HepG2 (cell line): ENCODE measurements around the gene IGF2BP1. TPM values are rescaled to one million over a fixed set of nuclear protein-coding genes. Genes with fewer than 3 reads are reported as not detected.

Experiments
- GLI4 ChIP-seq: sonication (generic); formaldehyde crosslinking; IDR thresholded peaks from 2 replicates; pipeline ENCODE4 v1.5.1; 2020; ENCODE audit warnings: missing genetic modification reagents, mild to moderate bottlenecking, moderate library complexity, borderline replicate concordance
- GTF3A ChIP-seq: sonication (generic); formaldehyde crosslinking; conservative IDR thresholded peaks from 2 replicates; pipeline ENCODE4 v1.4.0; 2020; ENCODE audit warnings: mild to moderate bottlenecking, missing genetic modification reagents
- HNF4G ChIP-seq, 2 experiments: sonication (generic) in 1 of 2; formaldehyde crosslinking in 1 of 2; IDR thresholded peaks; 2 replicates each; pipeline versions ENCODE4 v1.4.0 to v1.6.1; 2011 to 2020; ENCODE audit warnings: borderline replicate concordance in 2 of 2, low read depth in 2 of 2, mild to moderate bottlenecking in 2 of 2, low read length in 1 of 2, missing genetic modification reagents in 1 of 2, moderate library complexity in 1 of 2
- NONO ChIP-seq, 2 experiments: fragments of 450-650 bp in 1 of 2; sonication (generic) in 1 of 2; formaldehyde crosslinking in 1 of 2; IDR thresholded peaks in 1 of 2; conservative IDR thresholded peaks in 1 of 2; 2 replicates each; pipeline versions ENCODE4 v1.6.1 to v1.8.0; 2017 to 2022; ENCODE audit warnings: mild to moderate bottlenecking in 1 of 2, missing genetic modification reagents in 1 of 2, moderate library complexity in 1 of 2
- SPEN ChIP-seq: sonication (generic); formaldehyde crosslinking; IDR thresholded peaks from 2 replicates; pipeline ENCODE4 v1.5.1; 2020; ENCODE audit warnings: low read depth, mild to moderate bottlenecking, missing genetic modification reagents
- TAF15 ChIP-seq: fragments of 200-400 bp; formaldehyde crosslinking; IDR thresholded peaks from one replicate; pipeline ENCODE4 v1.6.1; 2018; ENCODE audit warnings: mild to moderate bottlenecking, low read depth, low read length; ENCODE audit not compliant: poor library complexity, severe bottlenecking
- ZNF138 ChIP-seq: sonication (generic); formaldehyde crosslinking; IDR thresholded peaks from 2 replicates; pipeline ENCODE4 v1.5.0; 2020; ENCODE audit warnings: mild to moderate bottlenecking, low read depth, missing genetic modification reagents
- ZNF761 ChIP-seq: sonication (generic); formaldehyde crosslinking; conservative IDR thresholded peaks from 2 replicates; pipeline ENCODE4 v1.4.0; 2020; ENCODE audit warnings: mild to moderate bottlenecking, missing genetic modification reagents
- ZZZ3 ChIP-seq: sonication (generic); formaldehyde crosslinking; IDR thresholded peaks from 2 replicates; pipeline ENCODE4 v1.4.0; 2020; ENCODE audit warnings: missing genetic modification reagents, mild to moderate bottlenecking, borderline replicate concordance
- polyA plus RNA-seq, 8 experiments: library from polyadenylated mRNA; depleted of rRNA in 3 of 8; stranded (reverse) in 7 of 8; unstranded in 1 of 8; fragments of >200 nt; fragmentation: Illumina TruSeq in 4 of 8; extraction: Trizol in 4 of 8; gene quantifications; 2 replicates each; pipeline versions ENCODE4 v1.2.1 to v1.2.3, GENCODE V29; 2011 to 2016; ENCODE audit warnings: low read depth in 4 of 8, missing spikeins in 1 of 8, mixed read lengths in 1 of 8; ENCODE audit not compliant: insufficient read depth in 1 of 8
- total RNA-seq, 5 experiments: library from RNA; depleted of rRNA; stranded (reverse); fragments of >200 nt; fragmentation: Illumina TruSeq; extraction: Trizol; gene quantifications; 2 replicates each; pipeline ENCODE4 v1.2.3, GENCODE V29; 2016; ENCODE audit warnings: low read depth in 1 of 5
- TF ChIP-seq, protein P1 (sequence below): sonication (generic); formaldehyde crosslinking; IDR thresholded peaks from 2 replicates; pipeline ENCODE4 v1.5.0; 2020; ENCODE audit warnings: mild to moderate bottlenecking, missing genetic modification reagents, borderline replicate concordance
- TF ChIP-seq, protein P2 (sequence below): sonication (generic); formaldehyde crosslinking; IDR thresholded peaks from 2 replicates; pipeline ENCODE4 v1.5.1; 2020; ENCODE audit warnings: mild to moderate bottlenecking, moderate library complexity, missing genetic modification reagents
- TF ChIP-seq, protein P3 (sequence below): sonication (generic); formaldehyde crosslinking; IDR thresholded peaks from 2 replicates; pipeline ENCODE4 v1.8.0; 2022; ENCODE audit warnings: missing genetic modification reagents, mild to moderate bottlenecking, inconsistent platforms, borderline replicate concordance
- TF ChIP-seq, protein P4 (sequence below): conservative IDR thresholded peaks from 2 replicates; pipeline ENCODE4 v1.6.1; 2018; ENCODE audit warnings: missing genetic modification reagents

IGF2BP1 gene
- total and polyA plus RNA-seq, 2 of the 13 experiments (the other 11 are each of a cell fraction or from before 2014, with no cell fraction given), result 29.7 to 75.1 TPM

DNA sequence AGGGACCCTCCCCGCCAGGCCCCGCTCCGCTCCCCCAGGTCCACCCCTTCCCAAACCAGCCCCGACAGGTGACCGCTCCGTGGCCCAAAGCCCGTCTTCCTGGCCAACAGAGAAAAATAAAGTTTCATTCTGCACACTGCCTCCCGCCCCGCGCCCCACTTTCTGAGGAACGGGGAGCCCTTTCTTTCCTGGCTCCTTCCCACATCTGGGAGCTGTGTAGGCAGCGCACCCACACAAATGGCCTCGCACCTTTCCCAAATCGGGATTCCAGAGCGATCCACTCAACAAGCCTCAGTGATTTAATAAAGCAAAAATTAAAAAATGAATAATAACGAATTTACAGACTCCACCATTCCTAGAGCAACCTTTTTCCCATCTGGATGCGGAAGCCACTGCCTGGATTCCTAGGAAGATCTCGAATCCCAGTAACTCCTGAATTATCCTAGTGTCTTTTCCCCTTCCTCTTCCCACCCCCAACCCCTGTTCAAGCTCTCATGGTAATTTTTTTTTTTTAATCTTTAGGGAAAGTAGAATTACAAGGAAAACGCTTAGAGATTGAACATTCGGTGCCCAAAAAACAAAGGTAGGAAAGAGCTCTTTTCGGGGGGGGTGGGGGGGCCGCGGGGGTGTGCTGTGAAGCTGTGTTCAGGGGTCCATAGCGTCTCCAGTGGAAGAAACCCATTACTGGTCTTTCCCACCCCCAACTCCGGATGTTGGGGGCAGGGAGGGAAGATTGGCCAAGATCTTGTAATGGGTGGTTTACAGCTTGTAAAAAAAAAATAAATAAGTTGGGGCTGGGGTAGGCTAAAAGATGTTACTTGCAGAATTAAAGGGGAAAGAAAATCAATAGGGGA is 1.6 kb downstream of the IGF2BP1 start (continued):
- TF ChIP-seq ZZZ3 (CRISPR knock-in tag) (no peak), ZNF761 (no peak), GTF3A (no peak), ZNF138 (peak; percentile 45; the same call in 1 of the 2 replicates), HNF4G (IDR thresholded peaks at IDR 0.05; ENCODE audit: borderline replicate concordance, low read depth, low read length) (no peak), HNF4G (CRISPR knock-in tag; IDR thresholded peaks at IDR 0.05; ENCODE audit: borderline replicate concordance, low read depth) (no peak), TAF15 (no peak), GLI4 (CRISPR knock-in tag) (no peak), NONO (IDR thresholded peaks at IDR 0.05) (no peak), NONO (CRISPR knock-in tag; conservative IDR thresholded peaks at IDR 0.05) (no peak; the same call in 1 of the 2 replicates), SPEN (no peak; the same call in 1 of the 2 replicates)
- TF ChIP-seq, protein P1, sequence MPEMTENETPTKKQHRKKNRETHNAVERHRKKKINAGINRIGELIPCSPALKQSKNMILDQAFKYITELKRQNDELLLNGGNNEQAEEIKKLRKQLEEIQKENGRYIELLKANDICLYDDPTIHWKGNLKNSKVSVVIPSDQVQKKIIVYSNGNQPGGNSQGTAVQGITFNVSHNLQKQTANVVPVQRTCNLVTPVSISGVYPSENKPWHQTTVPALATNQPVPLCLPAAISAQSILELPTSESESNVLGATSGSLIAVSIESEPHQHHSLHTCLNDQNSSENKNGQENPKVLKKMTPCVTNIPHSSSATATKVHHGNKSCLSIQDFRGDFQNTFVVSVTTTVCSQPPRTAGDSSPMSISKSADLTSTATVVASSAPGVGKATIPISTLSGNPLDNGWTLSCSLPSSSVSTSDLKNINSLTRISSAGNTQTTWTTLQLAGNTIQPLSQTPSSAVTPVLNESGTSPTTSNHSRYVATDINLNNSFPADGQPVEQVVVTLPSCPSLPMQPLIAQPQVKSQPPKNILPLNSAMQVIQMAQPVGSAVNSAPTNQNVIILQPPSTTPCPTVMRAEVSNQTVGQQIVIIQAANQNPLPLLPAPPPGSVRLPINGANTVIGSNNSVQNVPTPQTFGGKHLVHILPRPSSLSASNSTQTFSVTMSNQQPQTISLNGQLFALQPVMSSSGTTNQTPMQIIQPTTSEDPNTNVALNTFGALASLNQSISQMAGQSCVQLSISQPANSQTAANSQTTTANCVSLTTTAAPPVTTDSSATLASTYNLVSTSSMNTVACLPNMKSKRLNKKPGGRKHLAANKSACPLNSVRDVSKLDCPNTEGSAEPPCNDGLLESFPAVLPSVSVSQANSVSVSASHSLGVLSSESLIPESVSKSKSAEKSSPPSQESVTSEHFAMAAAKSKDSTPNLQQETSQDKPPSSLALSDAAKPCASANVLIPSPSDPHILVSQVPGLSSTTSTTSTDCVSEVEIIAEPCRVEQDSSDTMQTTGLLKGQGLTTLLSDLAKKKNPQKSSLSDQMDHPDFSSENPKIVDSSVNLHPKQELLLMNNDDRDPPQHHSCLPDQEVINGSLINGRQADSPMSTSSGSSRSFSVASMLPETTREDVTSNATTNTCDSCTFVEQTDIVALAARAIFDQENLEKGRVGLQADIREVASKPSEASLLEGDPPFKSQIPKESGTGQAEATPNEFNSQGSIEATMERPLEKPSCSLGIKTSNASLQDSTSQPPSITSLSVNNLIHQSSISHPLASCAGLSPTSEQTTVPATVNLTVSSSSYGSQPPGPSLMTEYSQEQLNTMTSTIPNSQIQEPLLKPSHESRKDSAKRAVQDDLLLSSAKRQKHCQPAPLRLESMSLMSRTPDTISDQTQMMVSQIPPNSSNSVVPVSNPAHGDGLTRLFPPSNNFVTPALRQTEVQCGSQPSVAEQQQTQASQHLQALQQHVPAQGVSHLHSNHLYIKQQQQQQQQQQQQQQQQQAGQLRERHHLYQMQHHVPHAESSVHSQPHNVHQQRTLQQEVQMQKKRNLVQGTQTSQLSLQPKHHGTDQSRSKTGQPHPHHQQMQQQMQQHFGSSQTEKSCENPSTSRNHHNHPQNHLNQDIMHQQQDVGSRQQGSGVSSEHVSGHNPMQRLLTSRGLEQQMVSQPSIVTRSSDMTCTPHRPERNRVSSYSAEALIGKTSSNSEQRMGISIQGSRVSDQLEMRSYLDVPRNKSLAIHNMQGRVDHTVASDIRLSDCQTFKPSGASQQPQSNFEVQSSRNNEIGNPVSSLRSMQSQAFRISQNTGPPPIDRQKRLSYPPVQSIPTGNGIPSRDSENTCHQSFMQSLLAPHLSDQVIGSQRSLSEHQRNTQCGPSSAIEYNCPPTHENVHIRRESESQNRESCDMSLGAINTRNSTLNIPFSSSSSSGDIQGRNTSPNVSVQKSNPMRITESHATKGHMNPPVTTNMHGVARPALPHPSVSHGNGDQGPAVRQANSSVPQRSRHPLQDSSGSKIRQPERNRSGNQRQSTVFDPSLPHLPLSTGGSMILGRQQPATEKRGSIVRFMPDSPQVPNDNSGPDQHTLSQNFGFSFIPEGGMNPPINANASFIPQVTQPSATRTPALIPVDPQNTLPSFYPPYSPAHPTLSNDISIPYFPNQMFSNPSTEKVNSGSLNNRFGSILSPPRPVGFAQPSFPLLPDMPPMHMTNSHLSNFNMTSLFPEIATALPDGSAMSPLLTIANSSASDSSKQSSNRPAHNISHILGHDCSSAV (CRISPR knock-in tag), result no peak
- TF ChIP-seq, protein P2, sequence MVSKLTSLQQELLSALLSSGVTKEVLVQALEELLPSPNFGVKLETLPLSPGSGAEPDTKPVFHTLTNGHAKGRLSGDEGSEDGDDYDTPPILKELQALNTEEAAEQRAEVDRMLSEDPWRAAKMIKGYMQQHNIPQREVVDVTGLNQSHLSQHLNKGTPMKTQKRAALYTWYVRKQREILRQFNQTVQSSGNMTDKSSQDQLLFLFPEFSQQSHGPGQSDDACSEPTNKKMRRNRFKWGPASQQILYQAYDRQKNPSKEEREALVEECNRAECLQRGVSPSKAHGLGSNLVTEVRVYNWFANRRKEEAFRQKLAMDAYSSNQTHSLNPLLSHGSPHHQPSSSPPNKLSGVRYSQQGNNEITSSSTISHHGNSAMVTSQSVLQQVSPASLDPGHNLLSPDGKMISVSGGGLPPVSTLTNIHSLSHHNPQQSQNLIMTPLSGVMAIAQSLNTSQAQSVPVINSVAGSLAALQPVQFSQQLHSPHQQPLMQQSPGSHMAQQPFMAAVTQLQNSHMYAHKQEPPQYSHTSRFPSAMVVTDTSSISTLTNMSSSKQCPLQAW (CRISPR knock-in tag), result no peak; the same call in 1 of the 2 replicates
- TF ChIP-seq, protein P3, sequence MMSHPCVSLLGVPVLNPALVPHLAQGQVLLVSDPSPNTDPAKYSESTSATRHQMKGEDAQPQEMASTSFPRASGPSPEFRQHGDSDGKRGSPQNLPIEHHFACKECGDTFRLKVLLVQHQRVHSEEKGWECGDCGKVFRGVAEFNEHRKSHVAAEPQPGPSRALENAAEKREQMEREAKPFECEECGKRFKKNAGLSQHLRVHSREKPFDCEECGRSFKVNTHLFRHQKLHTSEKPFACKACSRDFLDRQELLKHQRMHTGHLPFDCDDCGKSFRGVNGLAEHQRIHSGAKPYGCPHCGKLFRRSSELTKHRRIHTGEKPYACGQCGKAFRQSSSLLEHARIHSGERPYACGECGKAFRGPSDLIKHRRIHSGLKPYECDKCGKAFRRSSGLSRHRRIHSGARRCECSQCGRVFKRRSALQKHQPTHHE (CRISPR knock-in tag), result no peak
- TF ChIP-seq, protein P4, sequence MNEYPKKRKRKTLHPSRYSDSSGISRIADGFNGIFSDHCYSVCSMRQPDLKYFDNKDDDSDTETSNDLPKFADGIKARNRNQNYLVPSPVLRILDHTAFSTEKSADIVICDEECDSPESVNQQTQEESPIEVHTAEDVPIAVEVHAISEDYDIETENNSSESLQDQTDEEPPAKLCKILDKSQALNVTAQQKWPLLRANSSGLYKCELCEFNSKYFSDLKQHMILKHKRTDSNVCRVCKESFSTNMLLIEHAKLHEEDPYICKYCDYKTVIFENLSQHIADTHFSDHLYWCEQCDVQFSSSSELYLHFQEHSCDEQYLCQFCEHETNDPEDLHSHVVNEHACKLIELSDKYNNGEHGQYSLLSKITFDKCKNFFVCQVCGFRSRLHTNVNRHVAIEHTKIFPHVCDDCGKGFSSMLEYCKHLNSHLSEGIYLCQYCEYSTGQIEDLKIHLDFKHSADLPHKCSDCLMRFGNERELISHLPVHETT, result no peak
